NT2/D1 (cell line): ENCODE measurements around the gene PRKX.

Source experiments
- YY1 ChIP-seq: IDR thresholded peaks from 2 replicates; pipeline ENCODE4 v1.6.1; 2011; ENCODE audit not compliant: insufficient read length, insufficient read depth
- ZNF274 ChIP-seq: IDR thresholded peaks from 2 replicates; pipeline ENCODE4 v1.6.1; 2011; ENCODE audit warnings: mild to moderate bottlenecking, low read depth, low read length

GRCh38 chrX:3581609-3582108 lies 131.8 kb downstream of the PRKX start:
- TF ChIP-seq ZNF274 = no peak
- TF ChIP-seq YY1 = no peak
